Erythroblast (primary cell): ENCODE results near the gene SNHG17.

Source experiments
- GATA1 ChIP-seq: IDR thresholded peaks from 2 replicates; pipeline ENCODE4 v1.6.1; 2011; ENCODE audit warnings: low read depth, mild to moderate bottlenecking, control low read depth, low read length, moderate library complexity
- POLR2A ChIP-seq: IDR thresholded peaks from 2 replicates; pipeline ENCODE4 v1.6.1; 2011; ENCODE audit warnings: mild to moderate bottlenecking, low read length

- TF ChIP-seq POLR2A: no peak
- no peak for TF ChIP-seq GATA1
Observed at GRCh38 chr20:38432292-38432691, 2.8 kb downstream of the SNHG17 start.
